Neural cell (in vitro differentiated cells): ENCODE data around the gene SNTG2. TPM values are rescaled to one million over a fixed set of nuclear protein-coding genes. Genes with fewer than 3 reads are reported as not detected.

ENCODE experiments used
- H2AFZ ChIP-seq: fragments of 200-600, 300-800 bp; sonication (generic), shearing (Covaris generic); 2 replicates; pipeline ENCODE4 v1.6.0; 2014; ENCODE audit warnings: low read depth, mild to moderate bottlenecking, antibody characterized with exemption, low read length, moderate library complexity
- H3F3A ChIP-seq: fragments of 200-600 bp; shearing (Covaris generic); 2 replicates; pipeline ENCODE4 v1.6.1; 2016; ENCODE audit warnings: mild to moderate bottlenecking, moderate library complexity, mixed read lengths, antibody characterized with exemption, low read length; ENCODE audit not compliant: insufficient read depth, poor library complexity, severe bottlenecking
- H3K27ac ChIP-seq: fragments of 200-600, 300-800 bp; sonication (generic), shearing (Covaris generic); 2 replicates; pipeline ENCODE4 v1.5.1; 2014; ENCODE audit warnings: mild to moderate bottlenecking, low read length, moderate library complexity
- H3K27me3 ChIP-seq: fragments of 300-800, 200-600 bp; sonication (generic), shearing (Covaris generic); 2 replicates; pipeline ENCODE4 v1.6.0; 2014; ENCODE audit warnings: mild to moderate bottlenecking, low read depth, low read length, moderate library complexity; ENCODE audit not compliant: insufficient read depth
- H3K36me3 ChIP-seq: fragments of 300-800, 200-600 bp; sonication (generic), shearing (Covaris generic); 2 replicates; pipeline ENCODE4 v1.5.1; 2014; ENCODE audit warnings: mild to moderate bottlenecking, antibody characterized with exemption, low read length, moderate library complexity; ENCODE audit not compliant: insufficient read depth
- H3K4me2 ChIP-seq: fragments of 300-800, 200-600 bp; sonication (generic), shearing (Covaris generic); 2 replicates; pipeline ENCODE4 v1.6.0; 2014; ENCODE audit warnings: mild to moderate bottlenecking, low read length
- H3K4me3 ChIP-seq: fragments of 300-800, 200-600 bp; sonication (generic), shearing (Covaris generic); 2 replicates; pipeline ENCODE4 v1.5.1; 2014; ENCODE audit warnings: mild to moderate bottlenecking, low read length, moderate library complexity
- H3K79me2 ChIP-seq: fragments of 200-600 bp; shearing (Covaris generic); replicated peaks from 2 replicates; pipeline ENCODE4 v1.6.0; 2014; ENCODE audit warnings: mild to moderate bottlenecking, low read length, moderate library complexity; ENCODE audit not compliant: insufficient read depth
- H3K9ac ChIP-seq: fragments of 300-800, 200-600 bp; sonication (generic), shearing (Covaris generic); 2 replicates; pipeline ENCODE4 v1.6.1; 2016; ENCODE audit warnings: mild to moderate bottlenecking, low read length, mixed read lengths
- H3K9me2 ChIP-seq: fragments of 200-600 bp; shearing (Covaris generic); 2 replicates; pipeline ENCODE4 v1.6.1; 2016; ENCODE audit warnings: mild to moderate bottlenecking, low read length, mixed read lengths; ENCODE audit not compliant: insufficient read depth
- H3K9me3 ChIP-seq: fragments of 200-600, 300-800 bp; sonication (generic), shearing (Covaris generic); 2 replicates; pipeline ENCODE4 v1.6.1; 2016; ENCODE audit warnings: mild to moderate bottlenecking, mixed run types, low read length, moderate library complexity, mixed read lengths
- H4K20me1 ChIP-seq: fragments of 200-600 bp; shearing (Covaris generic); 2 replicates; pipeline ENCODE4 v1.6.1; 2016; ENCODE audit warnings: mild to moderate bottlenecking, mixed run types; ENCODE audit not compliant: insufficient read depth
- CTCF ChIP-seq: fragments of 450-650 bp; IDR thresholded peaks from 2 replicates; pipeline ENCODE4 v1.5.1; 2014; ENCODE audit warnings: antibody characterized with exemption, mild to moderate bottlenecking, moderate library complexity; ENCODE audit not compliant: poor library complexity, severe bottlenecking
- EP300 ChIP-seq: fragments of 450-650 bp; conservative IDR thresholded peaks from 2 replicates; pipeline ENCODE4 v1.6.1; 2014; ENCODE audit warnings: antibody characterized with exemption, mild to moderate bottlenecking, moderate library complexity; ENCODE audit not compliant: poor library complexity, severe bottlenecking
- EZH2 ChIP-seq: fragments of 200-600, 300-800 bp; shearing (Covaris generic), sonication (generic); IDR thresholded peaks from 2 replicates; pipeline ENCODE4 v1.6.1; 2014; ENCODE audit warnings: antibody characterized with exemption, low read length, borderline replicate concordance, mild to moderate bottlenecking; ENCODE audit not compliant: insufficient read depth, poor library complexity, severe bottlenecking
- MXI1 ChIP-seq: fragments of 450-650 bp; conservative IDR thresholded peaks from 2 replicates; pipeline ENCODE4 v1.6.1; 2014; ENCODE audit warnings: antibody characterized with exemption, mild to moderate bottlenecking; ENCODE audit not compliant: poor library complexity, severe bottlenecking
- POLR2AphosphoS5 ChIP-seq: IDR thresholded peaks from 2 replicates; pipeline ENCODE4 v1.6.1; 2012
- RAD21 ChIP-seq: fragments of 450-650 bp; conservative IDR thresholded peaks from 2 replicates; pipeline ENCODE4 v1.6.1; 2014; ENCODE audit warnings: antibody characterized with exemption, mild to moderate bottlenecking, moderate library complexity
- SMC3 ChIP-seq: fragments of 450-650 bp; conservative IDR thresholded peaks from 2 replicates; pipeline ENCODE4 v1.6.1; 2014; ENCODE audit warnings: antibody characterized with exemption, mild to moderate bottlenecking, moderate library complexity; ENCODE audit not compliant: poor library complexity
- TAF1 ChIP-seq: IDR thresholded peaks from 2 replicates; pipeline ENCODE4 v1.6.1; 2012; ENCODE audit warnings: low read depth
- polyA plus RNA-seq: library from polyadenylated mRNA; depleted of rRNA; stranded (reverse); fragments of >200 nt; gene quantifications from 2 replicates; pipeline ENCODE4 v1.2.3, GENCODE V29; 2014
- TF ChIP-seq, protein P1 (sequence below): IDR thresholded peaks from 2 replicates; pipeline ENCODE4 v1.6.1; 2012; ENCODE audit warnings: borderline replicate concordance

The SNTG2 gene
- polyA plus RNA-seq, 1 donor from 2014 or later, result not detected

- Histone ChIP-seq H3K9me2 (no peaks in the 10 kb centered on the region), H3F3A (no peaks in the 10 kb centered on the region), H3K36me3 (no peaks in the 10 kb centered on the region), H3K9me3 (no peaks in the 10 kb centered on the region), H4K20me1 (no peaks in the 10 kb centered on the region), H3K27me3 (no peaks in the 10 kb centered on the region), H3K27ac (no peak overlapping the region), H3K4me3 (no peak overlapping the region), H3K4me2 (no peak overlapping the region), H3K79me2 (no peaks in the 10 kb centered on the region), H2AFZ (no peak overlapping the region), H3K9ac (no peak overlapping the region)
- TF ChIP-seq EZH2, result no peak
- TF ChIP-seq, protein P1, sequence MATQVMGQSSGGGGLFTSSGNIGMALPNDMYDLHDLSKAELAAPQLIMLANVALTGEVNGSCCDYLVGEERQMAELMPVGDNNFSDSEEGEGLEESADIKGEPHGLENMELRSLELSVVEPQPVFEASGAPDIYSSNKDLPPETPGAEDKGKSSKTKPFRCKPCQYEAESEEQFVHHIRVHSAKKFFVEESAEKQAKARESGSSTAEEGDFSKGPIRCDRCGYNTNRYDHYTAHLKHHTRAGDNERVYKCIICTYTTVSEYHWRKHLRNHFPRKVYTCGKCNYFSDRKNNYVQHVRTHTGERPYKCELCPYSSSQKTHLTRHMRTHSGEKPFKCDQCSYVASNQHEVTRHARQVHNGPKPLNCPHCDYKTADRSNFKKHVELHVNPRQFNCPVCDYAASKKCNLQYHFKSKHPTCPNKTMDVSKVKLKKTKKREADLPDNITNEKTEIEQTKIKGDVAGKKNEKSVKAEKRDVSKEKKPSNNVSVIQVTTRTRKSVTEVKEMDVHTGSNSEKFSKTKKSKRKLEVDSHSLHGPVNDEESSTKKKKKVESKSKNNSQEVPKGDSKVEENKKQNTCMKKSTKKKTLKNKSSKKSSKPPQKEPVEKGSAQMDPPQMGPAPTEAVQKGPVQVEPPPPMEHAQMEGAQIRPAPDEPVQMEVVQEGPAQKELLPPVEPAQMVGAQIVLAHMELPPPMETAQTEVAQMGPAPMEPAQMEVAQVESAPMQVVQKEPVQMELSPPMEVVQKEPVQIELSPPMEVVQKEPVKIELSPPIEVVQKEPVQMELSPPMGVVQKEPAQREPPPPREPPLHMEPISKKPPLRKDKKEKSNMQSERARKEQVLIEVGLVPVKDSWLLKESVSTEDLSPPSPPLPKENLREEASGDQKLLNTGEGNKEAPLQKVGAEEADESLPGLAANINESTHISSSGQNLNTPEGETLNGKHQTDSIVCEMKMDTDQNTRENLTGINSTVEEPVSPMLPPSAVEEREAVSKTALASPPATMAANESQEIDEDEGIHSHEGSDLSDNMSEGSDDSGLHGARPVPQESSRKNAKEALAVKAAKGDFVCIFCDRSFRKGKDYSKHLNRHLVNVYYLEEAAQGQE, result no peak
- TF ChIP-seq SMC3, result no peak
- no peak for TF ChIP-seq RAD21
- no peak for TF ChIP-seq CTCF
- TF ChIP-seq TAF1, result no peak
- TF ChIP-seq EP300, result no peak
- TF ChIP-seq POLR2AphosphoS5, result no peak
- TF ChIP-seq MXI1, result no peak
These were observed 299.4 kb downstream of the SNTG2 start for GRCh38 chr2:1249897-1250687.

DNA sequence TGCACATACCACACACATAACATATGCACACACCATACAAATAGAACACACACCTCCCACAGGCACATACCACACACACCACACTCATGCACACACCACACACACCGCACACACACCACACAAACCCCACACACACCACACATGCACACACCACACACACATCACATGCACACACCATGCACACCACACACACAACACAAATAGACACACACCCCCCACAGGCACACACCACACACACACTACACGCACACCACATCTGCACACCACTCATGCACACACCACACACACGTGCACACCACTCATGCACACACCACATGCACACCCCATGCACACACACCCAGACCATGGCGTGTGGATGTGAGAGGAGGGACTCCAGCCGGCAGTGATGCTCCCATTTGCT, 300.9 kb downstream of the SNTG2 start:
- H4K20me1 ChIP-seq, result no peaks in the 10 kb centered on the region
- H3K4me3 ChIP-seq, result no peak overlapping the region
- H3K9ac ChIP-seq, result no peak overlapping the region
- no peaks in the 10 kb centered on the region for H3F3A ChIP-seq
- H3K4me2 ChIP-seq, result no peak overlapping the region
- H3K27ac ChIP-seq, result no peak overlapping the region
- no peaks in the 10 kb centered on the region for H3K27me3 ChIP-seq
- TF ChIP-seq RAD21, result no peak
- TF ChIP-seq TAF1, result no peak
- no peak for TF ChIP-seq EP300
- TF ChIP-seq SMC3, result no peak
- TF ChIP-seq CTCF, result no peak
- no peaks in the 10 kb centered on the region for H3K79me2 ChIP-seq
- H2AFZ ChIP-seq, result no peak overlapping the region
- H3K9me3 ChIP-seq, result no peaks in the 10 kb centered on the region
- no peaks in the 10 kb centered on the region for H3K36me3 ChIP-seq
- no peaks in the 10 kb centered on the region for H3K9me2 ChIP-seq
